ENCODE measurements around the gene KRT78.

The KRT78 gene

DNA sequence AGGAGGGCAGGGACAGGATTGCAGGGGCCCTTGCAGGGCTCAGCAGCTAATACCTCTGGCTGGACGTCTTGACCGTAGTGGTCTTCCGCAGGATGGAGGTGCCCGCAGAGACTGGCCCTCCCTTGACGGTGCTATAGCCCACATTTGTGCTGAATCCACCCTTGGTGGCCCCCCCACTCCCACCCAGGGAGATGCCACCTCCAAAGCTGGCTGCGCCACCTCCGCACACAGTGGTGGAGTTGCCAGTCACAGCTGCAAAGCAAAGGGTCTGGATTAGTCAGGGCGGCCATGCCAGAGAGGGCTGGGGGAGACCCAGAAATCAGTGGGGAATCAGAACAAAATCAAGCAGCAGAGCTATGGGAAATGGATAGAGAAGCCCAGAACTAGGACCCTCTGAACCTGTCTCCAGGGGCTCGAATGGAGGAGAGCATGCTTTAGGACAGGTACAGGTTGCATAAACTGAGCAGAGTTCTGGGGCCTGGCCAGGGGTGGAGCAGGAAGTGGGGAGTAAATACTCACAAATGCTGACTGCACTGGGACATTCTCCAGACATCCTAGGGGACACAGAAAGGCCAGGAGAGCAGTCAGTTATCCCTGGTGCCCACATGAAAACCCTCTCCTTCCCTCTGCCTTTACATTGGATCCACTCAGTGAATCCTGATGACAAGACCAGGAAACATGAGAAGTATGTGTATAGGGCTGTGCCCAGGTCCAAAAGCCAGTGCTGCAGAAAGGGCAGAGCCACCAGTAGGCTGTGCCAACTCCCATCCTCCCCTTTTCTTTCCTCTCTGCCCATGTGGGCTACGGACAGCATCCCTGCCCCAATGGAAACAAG is 26.8 kb downstream of the KRT78 start:
- no peak overlapping the region for H3K27ac ChIP-seq
- DNase-seq: no peak
- no peaks in the 10 kb centered on the region for H3K36me3 ChIP-seq
- TF ChIP-seq, protein P1, sequence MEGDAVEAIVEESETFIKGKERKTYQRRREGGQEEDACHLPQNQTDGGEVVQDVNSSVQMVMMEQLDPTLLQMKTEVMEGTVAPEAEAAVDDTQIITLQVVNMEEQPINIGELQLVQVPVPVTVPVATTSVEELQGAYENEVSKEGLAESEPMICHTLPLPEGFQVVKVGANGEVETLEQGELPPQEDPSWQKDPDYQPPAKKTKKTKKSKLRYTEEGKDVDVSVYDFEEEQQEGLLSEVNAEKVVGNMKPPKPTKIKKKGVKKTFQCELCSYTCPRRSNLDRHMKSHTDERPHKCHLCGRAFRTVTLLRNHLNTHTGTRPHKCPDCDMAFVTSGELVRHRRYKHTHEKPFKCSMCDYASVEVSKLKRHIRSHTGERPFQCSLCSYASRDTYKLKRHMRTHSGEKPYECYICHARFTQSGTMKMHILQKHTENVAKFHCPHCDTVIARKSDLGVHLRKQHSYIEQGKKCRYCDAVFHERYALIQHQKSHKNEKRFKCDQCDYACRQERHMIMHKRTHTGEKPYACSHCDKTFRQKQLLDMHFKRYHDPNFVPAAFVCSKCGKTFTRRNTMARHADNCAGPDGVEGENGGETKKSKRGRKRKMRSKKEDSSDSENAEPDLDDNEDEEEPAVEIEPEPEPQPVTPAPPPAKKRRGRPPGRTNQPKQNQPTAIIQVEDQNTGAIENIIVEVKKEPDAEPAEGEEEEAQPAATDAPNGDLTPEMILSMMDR (IDR thresholded peaks at IDR 0.05; ENCODE audit: low read depth, low read length): no peak
- no peak overlapping the region for H3K4me3 ChIP-seq (ENCODE audit: low read depth, low read length)
- no peaks in the 10 kb centered on the region for H3K9me3 ChIP-seq (ENCODE audit: severe bottlenecking)
- H3K27me3 ChIP-seq (ENCODE audit: insufficient read depth, low read depth, severe bottlenecking): peaks cover 96% of the 10 kb centered on the region

DNA sequence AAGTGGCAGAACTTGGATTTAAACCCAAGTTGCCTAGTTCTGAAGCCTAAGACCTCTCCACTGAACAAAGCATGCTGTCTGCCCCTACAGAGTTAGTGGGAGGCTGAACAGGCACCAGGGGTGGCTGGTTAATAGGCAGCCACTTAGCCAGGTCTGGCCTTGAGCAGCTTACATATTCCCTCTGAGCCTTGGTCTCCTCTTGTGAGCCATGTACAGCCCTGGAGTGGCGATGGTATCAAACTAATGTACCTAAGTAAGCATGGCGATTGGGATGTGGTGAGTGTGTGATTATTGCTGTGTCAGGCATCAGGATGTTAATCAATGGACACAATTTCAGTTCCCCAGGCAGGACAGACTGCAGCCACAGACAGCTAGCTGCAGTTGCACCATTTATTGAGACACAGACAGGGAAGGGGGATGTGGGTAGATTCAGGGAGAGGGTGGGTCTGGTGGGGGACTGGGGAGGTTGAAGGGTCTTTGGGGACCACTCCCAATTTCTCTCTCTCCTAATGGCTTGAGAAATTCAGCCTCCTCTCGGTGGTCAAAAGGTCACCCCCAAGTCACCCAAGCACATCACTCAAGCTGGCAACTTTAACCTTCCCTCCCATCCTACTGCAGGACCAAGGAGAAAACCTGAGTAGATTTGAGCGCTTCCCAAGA is 27.6 kb downstream of the KRT78 start:
- Histone ChIP-seq H3K4me3 (ENCODE audit: low read depth, low read length) (no peak overlapping the region), H3K9me3 (ENCODE audit: severe bottlenecking) (no peaks in the 10 kb centered on the region), H3K36me3 (no peaks in the 10 kb centered on the region), H3K27me3 (ENCODE audit: insufficient read depth, low read depth, severe bottlenecking) (peaks cover 93% of the 10 kb centered on the region), H3K27ac (no peak overlapping the region)
- TF ChIP-seq, protein P1 (IDR thresholded peaks at IDR 0.05; ENCODE audit: low read depth, low read length): no peak
- no peak for DNase-seq

DNA sequence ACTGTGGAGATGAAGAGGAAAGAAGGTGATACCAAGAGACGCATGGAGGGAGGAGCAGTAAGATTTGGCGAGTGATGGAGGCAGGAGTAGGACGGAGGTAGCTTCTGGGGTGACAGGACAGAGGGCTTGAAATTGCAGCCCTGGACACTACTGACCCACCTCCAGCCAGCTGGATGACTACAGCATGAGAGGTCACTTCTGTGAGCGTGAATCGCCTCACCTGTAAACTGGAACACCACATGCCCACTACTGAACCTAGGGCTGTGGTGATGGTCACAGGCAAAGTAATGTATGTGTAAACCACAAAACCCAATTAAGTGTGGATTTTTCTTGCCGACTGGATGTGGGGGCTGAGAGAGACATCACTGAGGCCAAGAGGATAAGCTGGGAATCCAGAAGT is 28.3 kb downstream of the KRT78 start:
- Histone ChIP-seq H3K9me3 (ENCODE audit: severe bottlenecking) (no peaks in the 10 kb centered on the region), H3K36me3 (no peaks in the 10 kb centered on the region), H3K27me3 (ENCODE audit: insufficient read depth, low read depth, severe bottlenecking) (peaks cover 93% of the 10 kb centered on the region), H3K27ac (no peak overlapping the region), H3K4me3 (ENCODE audit: low read depth, low read length) (no peak overlapping the region)
- no peak for DNase-seq
- TF ChIP-seq, protein P1 (IDR thresholded peaks at IDR 0.05; ENCODE audit: low read depth, low read length): no peak

DNA sequence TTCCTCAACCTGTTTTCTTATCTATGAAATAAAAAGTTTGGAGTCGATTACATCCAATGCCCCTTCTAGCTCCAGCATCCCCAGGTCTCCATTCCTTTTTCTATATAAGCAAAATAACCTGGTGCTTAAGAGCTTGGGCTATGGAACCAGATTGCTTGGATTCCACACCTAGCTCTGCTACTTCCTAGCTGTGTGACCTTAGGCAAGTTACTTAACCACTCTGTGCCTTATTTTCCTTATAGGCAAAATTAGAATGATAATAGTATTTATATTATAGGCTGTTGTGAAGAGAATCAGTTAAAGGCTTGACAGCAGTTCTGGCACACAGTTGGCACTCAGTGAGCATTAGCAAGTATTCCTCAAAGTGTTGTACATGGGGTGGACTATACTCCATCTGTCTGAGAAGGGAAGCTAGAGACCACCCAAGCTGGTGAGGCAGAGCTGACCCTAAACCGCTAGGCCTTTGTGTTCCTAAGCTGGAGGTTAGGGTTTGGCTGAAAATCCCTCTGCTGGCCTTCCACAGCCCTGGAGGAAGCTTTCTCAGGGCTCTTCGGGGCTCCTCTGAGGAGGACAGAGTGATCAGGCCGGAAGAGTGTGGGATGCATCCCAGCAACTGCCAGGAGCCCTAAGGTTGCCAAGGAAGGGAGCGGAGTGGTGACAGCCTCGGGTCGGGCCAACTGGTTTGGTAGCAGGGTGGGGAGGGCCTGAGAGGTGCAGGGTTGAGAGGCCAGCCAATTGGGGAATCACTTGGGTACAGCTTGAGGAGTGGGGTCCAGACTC is 28.9 kb downstream of the KRT78 start:
- Histone ChIP-seq H3K27ac (no peak overlapping the region), H3K4me3 (ENCODE audit: low read depth, low read length) (no peak overlapping the region), H3K36me3 (no peaks in the 10 kb centered on the region), H3K27me3 (ENCODE audit: insufficient read depth, low read depth, severe bottlenecking) (peaks cover 91% of the 10 kb centered on the region), H3K9me3 (ENCODE audit: severe bottlenecking) (no peaks in the 10 kb centered on the region)
- TF ChIP-seq, protein P1 (IDR thresholded peaks at IDR 0.05; ENCODE audit: low read depth, low read length): no peak
- no peak for DNase-seq

DNA sequence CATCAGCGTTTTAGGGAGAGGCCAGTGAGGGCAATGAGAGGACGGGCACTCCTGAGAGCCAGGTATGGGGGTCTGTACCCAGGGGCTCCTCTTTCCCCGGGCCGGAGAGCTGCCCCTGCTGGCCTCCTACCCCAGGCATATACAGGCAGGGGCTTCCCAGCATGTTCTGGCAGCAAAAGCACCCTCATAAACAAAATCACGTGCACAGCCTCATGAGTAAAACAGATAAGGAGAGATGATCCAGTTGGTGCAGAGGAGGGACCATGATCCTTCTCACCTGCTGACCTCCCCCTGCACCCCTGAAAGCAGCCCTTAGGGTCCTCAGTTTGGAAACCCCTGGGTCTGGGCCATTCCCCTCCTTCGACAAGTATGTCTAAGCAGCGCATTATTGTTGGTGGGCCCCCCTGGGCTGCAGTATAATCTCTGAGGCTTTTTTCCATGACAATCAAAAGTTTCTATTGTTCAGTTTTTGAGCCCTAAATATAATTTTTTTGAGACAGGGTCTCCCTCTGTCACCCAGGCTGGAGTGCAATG is 29.8 kb downstream of the KRT78 start:
- DNase-seq: no peak
- no peaks in the 10 kb centered on the region for H3K9me3 ChIP-seq (ENCODE audit: severe bottlenecking)
- no peak overlapping the region for H3K4me3 ChIP-seq (ENCODE audit: low read depth, low read length)
- H3K27me3 ChIP-seq (ENCODE audit: insufficient read depth, low read depth, severe bottlenecking): peaks cover 89% of the 10 kb centered on the region
- no peak overlapping the region for H3K27ac ChIP-seq
- no peaks in the 10 kb centered on the region for H3K36me3 ChIP-seq
- TF ChIP-seq, protein P1 (IDR thresholded peaks at IDR 0.05; ENCODE audit: low read depth, low read length): no peak

Measured in WERI-Rb-1 (cell line).